HepG2 (cell line): Measurements from ENCODE around the gene NME4. TPM values are rescaled to one million over a fixed set of nuclear protein-coding genes. Genes with fewer than 3 reads are reported as not detected.

Source experiments
- ARID2 ChIP-seq: sonication (generic); formaldehyde crosslinking; IDR thresholded peaks from 2 replicates; pipeline ENCODE4 v1.8.1; 2022; ENCODE audit warnings: mild to moderate bottlenecking, missing genetic modification reagents, borderline replicate concordance
- ISL2 ChIP-seq: sonication (generic); formaldehyde crosslinking; IDR thresholded peaks from 2 replicates; pipeline ENCODE4 v1.5.0; 2020; ENCODE audit warnings: missing genetic modification reagents
- KAT7 ChIP-seq: IDR thresholded peaks from 2 replicates; pipeline ENCODE4 v1.6.1; 2018; ENCODE audit warnings: borderline replicate concordance, missing compliant biosample characterization
- MAZ ChIP-seq, 2 experiments: sonication (generic) in 1 of 2; formaldehyde crosslinking in 1 of 2; IDR thresholded peaks; 2 replicates each; pipeline versions ENCODE4 v1.5.0 to v1.6.1; 2012 to 2020; ENCODE audit warnings: low read depth in 2 of 2, mild to moderate bottlenecking in 2 of 2, borderline replicate concordance in 1 of 2, improper control_type of control experiment in 1 of 2, low read length in 1 of 2, missing genetic modification reagents in 1 of 2, moderate library complexity in 1 of 2
- MED13 ChIP-seq: sonication (generic); formaldehyde crosslinking; IDR thresholded peaks from 2 replicates; pipeline ENCODE4 v1.5.0; 2020; ENCODE audit warnings: missing genetic modification reagents
- MIXL1 ChIP-seq: IDR thresholded peaks from 2 replicates; pipeline ENCODE4 v1.6.1; 2016
- PHF20 ChIP-seq: sonication (generic); formaldehyde crosslinking; IDR thresholded peaks from 2 replicates; pipeline ENCODE4 v1.5.0; 2020; ENCODE audit warnings: mild to moderate bottlenecking, missing genetic modification reagents
- RXRA ChIP-seq: sonication (generic); formaldehyde crosslinking; IDR thresholded peaks from 2 replicates; pipeline ENCODE4 v1.5.1; 2020; ENCODE audit warnings: missing genetic modification reagents
- SIN3A ChIP-seq: IDR thresholded peaks from 2 replicates; pipeline ENCODE4 v1.6.1; 2011; ENCODE audit warnings: low read depth, mild to moderate bottlenecking, control low read depth, low read length, borderline replicate concordance
- ZBTB21 ChIP-seq: sonication (generic); formaldehyde crosslinking; IDR thresholded peaks from 2 replicates; pipeline ENCODE4 v1.4.0; 2020; ENCODE audit warnings: missing genetic modification reagents
- ZNF121 ChIP-seq: sonication (generic); formaldehyde crosslinking; IDR thresholded peaks from 2 replicates; pipeline ENCODE4 v1.5.0; 2020; ENCODE audit warnings: mild to moderate bottlenecking, missing genetic modification reagents
- ZNF124 ChIP-seq: sonication (generic); formaldehyde crosslinking; IDR thresholded peaks from 2 replicates; pipeline ENCODE4 v1.4.0; 2020; ENCODE audit warnings: missing genetic modification reagents
- ZNF224 ChIP-seq: sonication (generic); formaldehyde crosslinking; IDR thresholded peaks from 2 replicates; pipeline ENCODE4 v1.5.0; 2020; ENCODE audit warnings: mild to moderate bottlenecking, missing genetic modification reagents
- ZNF230 ChIP-seq: sonication (generic); formaldehyde crosslinking; IDR thresholded peaks from 2 replicates; pipeline ENCODE4 v1.4.0; 2020; ENCODE audit warnings: mild to moderate bottlenecking, missing genetic modification reagents
- ZNF275 ChIP-seq: sonication (generic); formaldehyde crosslinking; IDR thresholded peaks from 2 replicates; pipeline ENCODE4 v1.8.0; 2022; ENCODE audit warnings: missing genetic modification reagents, mild to moderate bottlenecking, inconsistent platforms, borderline replicate concordance
- ZNF317 ChIP-seq: sonication (generic); formaldehyde crosslinking; IDR thresholded peaks from 2 replicates; pipeline ENCODE4 v1.5.0; 2020; ENCODE audit warnings: mild to moderate bottlenecking, missing genetic modification reagents
- ZNF543 ChIP-seq: sonication (generic); formaldehyde crosslinking; IDR thresholded peaks from 2 replicates; pipeline ENCODE4 v1.4.0; 2020; ENCODE audit warnings: mild to moderate bottlenecking, missing genetic modification reagents
- ZNF709 ChIP-seq: sonication (generic); formaldehyde crosslinking; IDR thresholded peaks from 2 replicates; pipeline ENCODE4 v1.5.0; 2020; ENCODE audit warnings: mild to moderate bottlenecking, missing genetic modification reagents
- ZNF776 ChIP-seq: sonication (generic); formaldehyde crosslinking; IDR thresholded peaks from 2 replicates; pipeline ENCODE4 v1.4.0; 2020; ENCODE audit warnings: mild to moderate bottlenecking, missing genetic modification reagents
- ZNF891 ChIP-seq: sonication (generic); formaldehyde crosslinking; IDR thresholded peaks from 2 replicates; pipeline ENCODE4 v1.5.0; 2020; ENCODE audit warnings: mild to moderate bottlenecking, missing genetic modification reagents
- polyA plus RNA-seq, 8 experiments: library from polyadenylated mRNA; depleted of rRNA in 3 of 8; stranded (reverse) in 7 of 8; unstranded in 1 of 8; fragments of >200 nt; fragmentation: Illumina TruSeq in 4 of 8; extraction: Trizol in 4 of 8; gene quantifications; 2 replicates each; pipeline versions ENCODE4 v1.2.1 to v1.2.3, GENCODE V29; 2011 to 2016; ENCODE audit warnings: low read depth in 4 of 8, missing spikeins in 1 of 8, mixed read lengths in 1 of 8; ENCODE audit not compliant: insufficient read depth in 1 of 8
- total RNA-seq, 5 experiments: library from RNA; depleted of rRNA; stranded (reverse); fragments of >200 nt; fragmentation: Illumina TruSeq; extraction: Trizol; gene quantifications; 2 replicates each; pipeline ENCODE4 v1.2.3, GENCODE V29; 2016; ENCODE audit warnings: low read depth in 1 of 5
- TF ChIP-seq, protein P1 (sequence below): IDR thresholded peaks from 2 replicates; pipeline ENCODE4 v1.6.1; 2016; ENCODE audit warnings: low read depth, borderline replicate concordance
- TF ChIP-seq, protein P2 (sequence below): sonication (generic); formaldehyde crosslinking; IDR thresholded peaks from 2 replicates; pipeline ENCODE4 v1.4.0; 2020; ENCODE audit warnings: missing genetic modification reagents, borderline replicate concordance
- TF ChIP-seq, protein P3 (sequence below): sonication (generic); formaldehyde crosslinking; IDR thresholded peaks from 2 replicates; pipeline ENCODE4 v1.4.0; 2020; ENCODE audit warnings: low read depth, missing genetic modification reagents

Gene NME4
- total and polyA plus RNA-seq, 2 of the 13 experiments (the other 11 are each of a cell fraction or from before 2014, with no cell fraction given) = 121 to 263 TPM

DNA sequence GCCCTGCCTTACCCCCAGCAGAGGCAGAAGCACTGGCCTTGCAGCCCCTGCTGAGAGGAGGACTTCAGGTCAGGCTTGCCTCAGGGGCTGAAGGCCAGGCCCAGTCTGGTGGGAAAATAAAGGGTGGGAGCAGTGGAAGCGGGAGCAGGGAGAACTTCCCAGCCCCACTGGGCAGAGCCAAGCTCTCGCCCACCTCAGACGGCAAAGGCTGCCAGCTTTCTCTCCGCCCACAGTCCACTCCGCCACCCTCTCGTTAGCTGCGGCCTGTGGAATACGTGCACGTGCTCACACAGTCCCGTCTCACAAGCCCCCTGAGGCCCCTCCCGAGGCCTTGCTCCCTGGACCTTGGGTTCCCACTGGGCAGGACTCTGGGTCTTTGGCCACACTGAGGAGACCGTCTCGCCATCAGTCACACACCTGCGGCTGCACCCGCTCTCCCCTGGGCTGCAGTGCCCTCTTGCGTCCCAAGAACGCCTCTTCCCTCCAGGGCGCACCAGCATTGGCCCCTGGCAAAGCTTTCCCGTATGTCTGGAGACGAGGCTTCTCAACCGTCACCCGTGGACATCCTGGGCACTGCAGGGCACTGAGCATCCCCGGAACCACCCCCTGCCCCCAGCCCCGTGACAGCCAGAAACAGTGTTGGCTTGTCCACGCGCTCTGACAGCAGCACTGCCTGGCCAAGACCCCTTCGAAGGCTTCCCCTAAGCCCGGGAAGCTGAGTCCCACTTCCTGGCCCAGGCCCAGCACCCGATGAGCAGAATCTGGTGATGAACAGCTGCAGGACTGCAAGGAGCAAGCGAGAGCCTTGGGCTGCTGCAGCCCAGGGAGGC, 34.9 kb upstream of the NME4 start (continued):
- TF ChIP-seq ZNF121 (CRISPR knock-in tag) (peak; percentile 85), ZNF230 (CRISPR knock-in tag) (0 out of 2 replicates have a peak, but pooled peaks have one; percentile 88), SIN3A (no peak), KAT7 (CRISPR knock-in tag) (peak; percentile 77; the same call in 1 of the 2 replicates), RXRA (CRISPR knock-in tag) (peak; percentile 80), PHF20 (CRISPR knock-in tag) (peak; percentile 67; the same call in 1 of the 2 replicates), ZBTB21 (CRISPR knock-in tag) (no peak), ZNF124 (CRISPR knock-in tag) (0 out of 2 replicates have a peak, but pooled peaks have one; percentile 72), MIXL1 (CRISPR knock-in tag) (0 out of 2 replicates have a peak, but pooled peaks have one; percentile 59), ZNF317 (CRISPR knock-in tag) (peak; percentile 66; the same call in 1 of the 2 replicates), ZNF776 (0 out of 2 replicates have a peak, but pooled peaks have one; percentile 61), ZNF709 (peak; percentile 88), ZNF891 (0 out of 2 replicates have a peak, but pooled peaks have one; percentile 29), ZNF543 (no peak; the same call in 1 of the 2 replicates), MED13 (CRISPR knock-in tag) (no peak), ZNF224 (CRISPR knock-in tag) (no peak), ZNF275 (CRISPR knock-in tag) (0 out of 2 replicates have a peak, but pooled peaks have one; percentile 27), ARID2 (CRISPR knock-in tag) (no peak), MAZ (IDR thresholded peaks at IDR 0.05; ENCODE audit: borderline replicate concordance, low read depth, low read length) (peak; percentile 49; the same call in 1 of the 2 replicates), MAZ (CRISPR knock-in tag; IDR thresholded peaks at IDR 0.05; ENCODE audit: low read depth) (peak; percentile 65), ISL2 (CRISPR knock-in tag) (peak; percentile 14; the same call in 1 of the 2 replicates)
- TF ChIP-seq, protein P1, sequence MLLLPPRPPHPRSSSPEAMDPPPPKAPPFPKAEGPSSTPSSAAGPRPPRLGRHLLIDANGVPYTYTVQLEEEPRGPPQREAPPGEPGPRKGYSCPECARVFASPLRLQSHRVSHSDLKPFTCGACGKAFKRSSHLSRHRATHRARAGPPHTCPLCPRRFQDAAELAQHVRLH = peak; percentile 67; the same call in 1 of the 2 replicates
- TF ChIP-seq, protein P2, sequence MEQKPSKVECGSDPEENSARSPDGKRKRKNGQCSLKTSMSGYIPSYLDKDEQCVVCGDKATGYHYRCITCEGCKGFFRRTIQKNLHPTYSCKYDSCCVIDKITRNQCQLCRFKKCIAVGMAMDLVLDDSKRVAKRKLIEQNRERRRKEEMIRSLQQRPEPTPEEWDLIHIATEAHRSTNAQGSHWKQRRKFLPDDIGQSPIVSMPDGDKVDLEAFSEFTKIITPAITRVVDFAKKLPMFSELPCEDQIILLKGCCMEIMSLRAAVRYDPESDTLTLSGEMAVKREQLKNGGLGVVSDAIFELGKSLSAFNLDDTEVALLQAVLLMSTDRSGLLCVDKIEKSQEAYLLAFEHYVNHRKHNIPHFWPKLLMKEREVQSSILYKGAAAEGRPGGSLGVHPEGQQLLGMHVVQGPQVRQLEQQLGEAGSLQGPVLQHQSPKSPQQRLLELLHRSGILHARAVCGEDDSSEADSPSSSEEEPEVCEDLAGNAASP (CRISPR knock-in tag) = peak; percentile 51; the same call in 1 of the 2 replicates
- TF ChIP-seq, protein P3, sequence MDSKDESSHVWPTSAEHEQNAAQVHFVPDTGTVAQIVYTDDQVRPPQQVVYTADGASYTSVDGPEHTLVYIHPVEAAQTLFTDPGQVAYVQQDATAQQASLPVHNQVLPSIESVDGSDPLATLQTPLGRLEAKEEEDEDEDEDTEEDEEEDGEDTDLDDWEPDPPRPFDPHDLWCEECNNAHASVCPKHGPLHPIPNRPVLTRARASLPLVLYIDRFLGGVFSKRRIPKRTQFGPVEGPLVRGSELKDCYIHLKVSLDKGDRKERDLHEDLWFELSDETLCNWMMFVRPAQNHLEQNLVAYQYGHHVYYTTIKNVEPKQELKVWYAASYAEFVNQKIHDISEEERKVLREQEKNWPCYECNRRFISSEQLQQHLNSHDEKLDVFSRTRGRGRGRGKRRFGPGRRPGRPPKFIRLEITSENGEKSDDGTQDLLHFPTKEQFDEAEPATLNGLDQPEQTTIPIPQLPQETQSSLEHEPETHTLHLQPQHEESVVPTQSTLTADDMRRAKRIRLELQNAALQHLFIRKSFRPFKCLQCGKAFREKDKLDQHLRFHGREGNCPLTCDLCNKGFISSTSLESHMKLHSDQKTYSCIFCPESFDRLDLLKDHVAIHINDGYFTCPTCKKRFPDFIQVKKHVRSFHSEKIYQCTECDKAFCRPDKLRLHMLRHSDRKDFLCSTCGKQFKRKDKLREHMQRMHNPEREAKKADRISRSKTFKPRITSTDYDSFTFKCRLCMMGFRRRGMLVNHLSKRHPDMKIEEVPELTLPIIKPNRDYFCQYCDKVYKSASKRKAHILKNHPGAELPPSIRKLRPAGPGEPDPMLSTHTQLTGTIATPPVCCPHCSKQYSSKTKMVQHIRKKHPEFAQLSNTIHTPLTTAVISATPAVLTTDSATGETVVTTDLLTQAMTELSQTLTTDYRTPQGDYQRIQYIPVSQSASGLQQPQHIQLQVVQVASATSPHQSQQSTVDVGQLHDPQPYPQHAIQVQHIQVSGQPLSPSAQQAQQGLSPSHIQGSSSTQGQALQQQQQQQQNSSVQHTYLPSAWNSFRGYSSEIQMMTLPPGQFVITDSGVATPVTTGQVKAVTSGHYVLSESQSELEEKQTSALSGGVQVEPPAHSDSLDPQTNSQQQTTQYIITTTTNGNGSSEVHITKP (CRISPR knock-in tag) = no peak; the same call in 1 of the 2 replicates
